Tibial nerve (tissue), 4 donors: Measurements from ENCODE around the gene GYPC. TPM values are rescaled to one million over a fixed set of nuclear protein-coding genes. Genes with fewer than 3 reads are reported as not detected.

Experiments
- DNase-seq, 2 donors: peaks; one replicate each; pipeline ENCODE4 v3.0.0-alpha.2; 2019; ENCODE audit warnings: low spot score in 2 of 2
- H3K27ac ChIP-seq, 4 donors: fragments of 200-600 bp; sonication (generic) in 3 of 4; one replicate each; pipeline ENCODE4 v1.5.1; 2017 to 2019; ENCODE audit warnings: mild to moderate bottlenecking in 1 of 4
- H3K27me3 ChIP-seq, 2 donors: fragments of 200-600 bp; sonication (generic) in 1 of 2; one replicate each; pipeline versions ENCODE4 v1.5.1 to v1.6.0; 2017 to 2019
- H3K36me3 ChIP-seq, 3 donors: fragments of 200-600 bp; sonication (generic); one replicate each; pipeline ENCODE4 v1.5.1; 2018 to 2019
- H3K4me1 ChIP-seq, 4 donors: fragments of 200-600 bp; sonication (generic) in 3 of 4; one replicate each; pipeline ENCODE4 v1.5.1; 2017 to 2019
- H3K4me3 ChIP-seq, 4 donors: fragments of 200-600 bp; sonication (generic) in 3 of 4; one replicate each; pipeline ENCODE4 v1.5.1; 2017 to 2019; ENCODE audit warnings: mild to moderate bottlenecking in 1 of 4, moderate library complexity in 1 of 4
- H3K9me3 ChIP-seq, 4 donors: fragments of 200-600 bp; sonication (generic) in 3 of 4; one replicate each; pipeline ENCODE4 v1.5.1; 2017 to 2019
- CTCF ChIP-seq, 5 experiments: fragments of 200-600 bp in 3 of 5; fragments of 450-650 bp in 2 of 5; sonication (generic) in 3 of 5; IDR thresholded peaks; one replicate each; pipeline ENCODE4 v1.5.1; 2016 to 2019; ENCODE audit warnings: antibody characterized with exemption in 5 of 5, mild to moderate bottlenecking in 3 of 5, moderate library complexity in 2 of 5
- EP300 ChIP-seq, 2 donors: sonication (generic); formaldehyde crosslinking; IDR thresholded peaks; one replicate each; pipeline ENCODE4 v1.6.1; 2017; ENCODE audit warnings: antibody characterized with exemption in 2 of 2, mild to moderate bottlenecking in 1 of 2
- POLR2A ChIP-seq, 2 donors: fragments of 450-650 bp; IDR thresholded peaks; one replicate each; pipeline ENCODE4 v1.6.1; 2017; ENCODE audit warnings: antibody characterized with exemption in 2 of 2, mild to moderate bottlenecking in 2 of 2, moderate library complexity in 2 of 2
- WGBS, 2 donors: methylation state at CpG; one replicate each; pipeline ENCODE4 v1.1.5; 2018; 5-methylcytosine and 5-hydroxymethylcytosine counted together
- total RNA-seq, 4 donors: library from RNA; depleted of rRNA; stranded (reverse); fragments of >200 nt; gene quantifications; one replicate each; pipeline ENCODE4 v1.1.0, GENCODE V29; 2016

GYPC gene
- total RNA-seq, 4 donors from 2014 or later = 50.4 to 87.6 (median 67.8) TPM

DNA sequence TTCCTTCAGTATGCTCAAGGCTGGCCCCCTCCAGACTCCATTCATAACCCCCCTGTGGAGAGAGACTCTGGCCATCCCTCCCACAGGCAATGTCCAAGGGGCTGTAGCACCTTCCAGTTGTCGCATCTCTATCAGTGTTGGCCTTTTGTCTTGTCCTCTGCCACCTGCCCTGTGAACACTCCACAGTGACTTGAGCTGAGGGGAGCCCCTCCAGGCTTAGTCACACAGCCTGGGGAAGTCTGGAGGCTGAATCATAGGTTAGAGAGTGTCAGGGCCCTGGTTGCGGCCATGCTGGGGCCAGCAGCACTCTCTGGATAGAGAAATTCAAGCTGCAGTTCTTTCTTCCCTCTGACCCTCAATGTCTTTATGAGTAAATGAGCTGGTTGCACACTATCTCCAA, 64.7 kb downstream of the GYPC start:
- Histone ChIP-seq H3K9me3 (peaks cover 0 to 12% (median 6%) of the 10 kb centered on the region in 4 donors), H3K4me1 (peaks cover 0 to 18% (median 0%) of the 10 kb centered on the region in 4 donors), H3K27me3 (no peaks in the 10 kb centered on the region), H3K4me3 (no peak overlapping the region), H3K27ac (no peak overlapping the region), H3K36me3 (no peaks in the 10 kb centered on the region)
- no peak for TF ChIP-seq POLR2A (IDR thresholded peaks at IDR 0.05)
- no peak for DNase-seq
- 94 to 100% methylated on average over 2 of the region's 2 CpGs for WGBS, 2 donors

GRCh38 chr2:126722081-126722480, 66.1 kb downstream of the GYPC start:
- peaks cover 0 to 18% (median 0%) of the 10 kb centered on the region in 4 donors for H3K4me1 ChIP-seq
- no peaks in the 10 kb centered on the region for H3K27me3 ChIP-seq
- TF ChIP-seq POLR2A (IDR thresholded peaks at IDR 0.05) (no peak), EP300 (IDR thresholded peaks at IDR 0.05) (no peak), CTCF (IDR thresholded peaks at IDR 0.05) (no peak)
- WGBS, 2 donors = 74 to 88% methylated on average over 2 of the region's 2 CpGs
- peaks cover 0 to 15% (median 7%) of the 10 kb centered on the region in 4 donors for H3K9me3 ChIP-seq
- H3K4me3 ChIP-seq = no peak overlapping the region
- H3K36me3 ChIP-seq = no peaks in the 10 kb centered on the region
- no peak overlapping the region for H3K27ac ChIP-seq
- DNase-seq = no peak

DNA sequence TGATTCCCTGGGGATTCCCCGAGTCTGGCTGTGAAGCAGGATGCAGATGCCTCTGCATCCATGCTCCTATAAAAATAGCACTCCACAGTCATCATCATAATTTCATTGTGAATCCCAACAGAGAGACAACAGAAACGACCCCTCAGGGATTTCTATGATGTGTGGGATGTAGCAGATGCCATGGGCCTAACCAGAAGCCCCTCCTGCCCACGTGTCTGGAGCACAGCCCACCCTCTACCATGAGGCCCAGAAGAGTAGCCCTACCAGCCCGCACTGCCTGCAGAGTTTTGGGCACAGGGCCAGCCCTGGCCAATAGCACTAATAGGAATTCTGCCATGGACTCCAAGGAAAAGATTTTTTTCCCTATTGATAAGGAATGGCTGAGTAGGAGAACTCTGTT, 66.6 kb downstream of the GYPC start:
- Histone ChIP-seq H3K27me3 (no peaks in the 10 kb centered on the region), H3K36me3 (no peaks in the 10 kb centered on the region), H3K4me3 (no peak overlapping the region), H3K27ac (no peak overlapping the region), H3K9me3 (peaks cover 0 to 15% (median 7%) of the 10 kb centered on the region in 4 donors), H3K4me1 (peaks cover 0 to 18% (median 0%) of the 10 kb centered on the region in 4 donors)
- 27 to 52% methylated on average over 4 of the region's 4 CpGs for WGBS, 2 donors
- TF ChIP-seq EP300 (IDR thresholded peaks at IDR 0.05) (no peak), POLR2A (IDR thresholded peaks at IDR 0.05) (no peak), CTCF (IDR thresholded peaks at IDR 0.05) (no peak)
- no peak for DNase-seq

GRCh38 chr2:126723281-126723815, 67.4 kb downstream of the GYPC start:
- no peaks in the 10 kb centered on the region for H3K36me3 ChIP-seq
- no peak overlapping the region for H3K4me3 ChIP-seq
- TF ChIP-seq CTCF (IDR thresholded peaks at IDR 0.05) (no peak), POLR2A (IDR thresholded peaks at IDR 0.05) (no peak), EP300 (IDR thresholded peaks at IDR 0.05) (no peak)
- H3K27ac ChIP-seq = no peak overlapping the region
- no peaks in the 10 kb centered on the region for H3K27me3 ChIP-seq
- peaks cover 0 to 18% (median 0%) of the 10 kb centered on the region in 4 donors for H3K4me1 ChIP-seq
- 75 to 80% methylated on average over 2 of the region's 2 CpGs for WGBS, 2 donors
- DNase-seq = no peak
- H3K9me3 ChIP-seq = peaks cover 0 to 15% (median 7%) of the 10 kb centered on the region in 4 donors

DNA sequence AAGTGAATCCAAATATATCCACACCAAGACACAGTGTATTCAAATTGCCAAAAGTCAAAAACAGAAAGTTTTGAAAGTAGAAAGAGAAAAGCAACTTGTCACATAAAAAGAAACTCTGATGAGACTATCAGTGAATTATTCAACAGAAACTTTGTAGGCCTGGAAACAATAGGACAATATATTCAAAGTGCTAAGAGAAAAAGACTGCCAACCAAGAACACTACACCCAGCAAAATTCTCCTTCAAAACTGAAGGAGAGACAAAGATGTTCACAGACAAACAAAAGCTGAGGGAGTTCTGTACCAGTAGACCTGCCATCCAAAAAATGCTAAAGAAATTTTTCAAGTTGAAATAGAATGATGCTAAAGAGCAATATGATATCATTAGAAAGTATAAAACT, 69.6 kb downstream of the GYPC start:
- H3K36me3 ChIP-seq = no peaks in the 10 kb centered on the region
- no peak for TF ChIP-seq EP300 (IDR thresholded peaks at IDR 0.05)
- no peak for TF ChIP-seq CTCF (IDR thresholded peaks at IDR 0.05)
- TF ChIP-seq POLR2A (IDR thresholded peaks at IDR 0.05) = no peak
- H3K27me3 ChIP-seq = no peaks in the 10 kb centered on the region
- H3K9me3 ChIP-seq = peaks cover 0 to 15% (median 7%) of the 10 kb centered on the region in 4 donors
- DNase-seq = no peak
- H3K4me1 ChIP-seq = peaks cover 0 to 15% (median 0%) of the 10 kb centered on the region in 4 donors
- H3K27ac ChIP-seq = no peak overlapping the region
- H3K4me3 ChIP-seq = no peak overlapping the region
